NB4 (cell line): Measurements from ENCODE around the gene RBM10.
"Not testable (repeated sequence)": the region's sequence is repeated elsewhere in the genome, so short reads cannot be mapped to it uniquely, and the experiment has no call there.

Source experiments
- DNase-seq: peaks from one replicate; pipeline ENCODE4 v3.0.0; 2010; ENCODE audit warnings: low read depth
- H3K4me3 ChIP-seq: one replicate; pipeline ENCODE4 v1.5.1; 2011; ENCODE audit warnings: mild to moderate bottlenecking, low read depth, low read length, moderate library complexity
- MYC ChIP-seq: IDR thresholded peaks from 2 replicates; pipeline ENCODE4 v1.6.1; 2011; ENCODE audit warnings: low read depth, low read length
- POLR2A ChIP-seq: IDR thresholded peaks from 2 replicates; pipeline ENCODE4 v1.6.1; 2011; ENCODE audit warnings: mild to moderate bottlenecking; ENCODE audit not compliant: insufficient read length; ENCODE audit errors: extremely low read depth
- TF ChIP-seq, protein P1 (sequence below): IDR thresholded peaks from 2 replicates; pipeline ENCODE4 v1.6.1; 2011; ENCODE audit warnings: low read depth, low read length
- TF ChIP-seq, protein P2 (sequence below): IDR thresholded peaks from one replicate; pipeline ENCODE4 v1.5.1; 2012; ENCODE audit warnings: low read depth, low read length

The RBM10 gene, protein sequence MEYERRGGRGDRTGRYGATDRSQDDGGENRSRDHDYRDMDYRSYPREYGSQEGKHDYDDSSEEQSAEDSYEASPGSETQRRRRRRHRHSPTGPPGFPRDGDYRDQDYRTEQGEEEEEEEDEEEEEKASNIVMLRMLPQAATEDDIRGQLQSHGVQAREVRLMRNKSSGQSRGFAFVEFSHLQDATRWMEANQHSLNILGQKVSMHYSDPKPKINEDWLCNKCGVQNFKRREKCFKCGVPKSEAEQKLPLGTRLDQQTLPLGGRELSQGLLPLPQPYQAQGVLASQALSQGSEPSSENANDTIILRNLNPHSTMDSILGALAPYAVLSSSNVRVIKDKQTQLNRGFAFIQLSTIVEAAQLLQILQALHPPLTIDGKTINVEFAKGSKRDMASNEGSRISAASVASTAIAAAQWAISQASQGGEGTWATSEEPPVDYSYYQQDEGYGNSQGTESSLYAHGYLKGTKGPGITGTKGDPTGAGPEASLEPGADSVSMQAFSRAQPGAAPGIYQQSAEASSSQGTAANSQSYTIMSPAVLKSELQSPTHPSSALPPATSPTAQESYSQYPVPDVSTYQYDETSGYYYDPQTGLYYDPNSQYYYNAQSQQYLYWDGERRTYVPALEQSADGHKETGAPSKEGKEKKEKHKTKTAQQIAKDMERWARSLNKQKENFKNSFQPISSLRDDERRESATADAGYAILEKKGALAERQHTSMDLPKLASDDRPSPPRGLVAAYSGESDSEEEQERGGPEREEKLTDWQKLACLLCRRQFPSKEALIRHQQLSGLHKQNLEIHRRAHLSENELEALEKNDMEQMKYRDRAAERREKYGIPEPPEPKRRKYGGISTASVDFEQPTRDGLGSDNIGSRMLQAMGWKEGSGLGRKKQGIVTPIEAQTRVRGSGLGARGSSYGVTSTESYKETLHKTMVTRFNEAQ

DNA sequence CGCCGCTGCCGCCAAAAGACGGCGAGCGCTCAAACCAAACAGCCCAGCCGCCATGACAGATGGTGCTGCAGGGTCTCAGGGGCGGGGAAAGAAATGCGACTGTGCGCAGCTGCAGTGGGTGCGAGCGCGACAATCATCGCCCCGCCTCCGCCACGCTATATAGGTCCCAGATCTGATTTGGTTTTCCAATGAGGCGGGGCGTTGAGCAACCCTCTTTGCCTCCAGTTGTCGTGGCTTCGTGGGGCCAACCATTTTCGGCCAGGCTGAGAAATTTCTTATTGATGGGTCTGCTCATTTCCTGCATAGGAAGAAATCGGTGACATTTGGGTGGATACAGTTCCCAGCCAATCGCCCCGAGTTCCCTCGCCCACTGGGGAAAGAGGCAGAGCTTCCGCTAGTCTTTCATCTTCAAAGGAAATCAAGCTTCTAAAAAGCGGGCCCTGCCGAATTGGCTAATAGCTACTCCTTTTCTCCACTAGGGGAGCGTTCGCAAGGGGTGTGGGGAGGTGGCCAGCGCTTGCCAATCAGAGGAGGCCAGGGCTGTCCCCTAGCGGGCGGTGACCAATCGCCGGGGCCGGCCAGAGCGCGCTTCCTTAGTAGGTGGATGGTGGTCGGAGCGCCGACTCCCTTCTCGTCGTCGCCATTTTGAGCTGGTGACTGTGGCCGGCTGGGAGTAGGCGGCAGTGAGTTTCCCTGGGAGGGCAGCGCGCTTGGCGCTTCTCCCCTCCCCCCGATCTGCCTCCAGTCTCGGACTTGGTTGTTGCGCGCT is at the start of gene RBM10, which contains the start of gene NDUFB11:
TSS of gene RBM10 (plus strand) at position 596 of the 769 bp plus-strand sequence. CDS start 2,261 bp downstream, outside the sequence.
TSS of gene NDUFB11 (minus strand) at position 77 of the 769 bp plus-strand sequence. CDS start at position 54, 23 bp downstream.
- peak; percentile 69 for TF ChIP-seq POLR2A
- 0 out of 2 replicates have a peak, but pooled peaks have one; percentile 10 for TF ChIP-seq MYC
- TF ChIP-seq, protein P1, sequence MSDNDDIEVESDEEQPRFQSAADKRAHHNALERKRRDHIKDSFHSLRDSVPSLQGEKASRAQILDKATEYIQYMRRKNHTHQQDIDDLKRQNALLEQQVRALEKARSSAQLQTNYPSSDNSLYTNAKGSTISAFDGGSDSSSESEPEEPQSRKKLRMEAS = no peak
- TF ChIP-seq, protein P2, sequence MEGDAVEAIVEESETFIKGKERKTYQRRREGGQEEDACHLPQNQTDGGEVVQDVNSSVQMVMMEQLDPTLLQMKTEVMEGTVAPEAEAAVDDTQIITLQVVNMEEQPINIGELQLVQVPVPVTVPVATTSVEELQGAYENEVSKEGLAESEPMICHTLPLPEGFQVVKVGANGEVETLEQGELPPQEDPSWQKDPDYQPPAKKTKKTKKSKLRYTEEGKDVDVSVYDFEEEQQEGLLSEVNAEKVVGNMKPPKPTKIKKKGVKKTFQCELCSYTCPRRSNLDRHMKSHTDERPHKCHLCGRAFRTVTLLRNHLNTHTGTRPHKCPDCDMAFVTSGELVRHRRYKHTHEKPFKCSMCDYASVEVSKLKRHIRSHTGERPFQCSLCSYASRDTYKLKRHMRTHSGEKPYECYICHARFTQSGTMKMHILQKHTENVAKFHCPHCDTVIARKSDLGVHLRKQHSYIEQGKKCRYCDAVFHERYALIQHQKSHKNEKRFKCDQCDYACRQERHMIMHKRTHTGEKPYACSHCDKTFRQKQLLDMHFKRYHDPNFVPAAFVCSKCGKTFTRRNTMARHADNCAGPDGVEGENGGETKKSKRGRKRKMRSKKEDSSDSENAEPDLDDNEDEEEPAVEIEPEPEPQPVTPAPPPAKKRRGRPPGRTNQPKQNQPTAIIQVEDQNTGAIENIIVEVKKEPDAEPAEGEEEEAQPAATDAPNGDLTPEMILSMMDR = peak; percentile 27
- DNase-seq = peak; percentile 96

DNA sequence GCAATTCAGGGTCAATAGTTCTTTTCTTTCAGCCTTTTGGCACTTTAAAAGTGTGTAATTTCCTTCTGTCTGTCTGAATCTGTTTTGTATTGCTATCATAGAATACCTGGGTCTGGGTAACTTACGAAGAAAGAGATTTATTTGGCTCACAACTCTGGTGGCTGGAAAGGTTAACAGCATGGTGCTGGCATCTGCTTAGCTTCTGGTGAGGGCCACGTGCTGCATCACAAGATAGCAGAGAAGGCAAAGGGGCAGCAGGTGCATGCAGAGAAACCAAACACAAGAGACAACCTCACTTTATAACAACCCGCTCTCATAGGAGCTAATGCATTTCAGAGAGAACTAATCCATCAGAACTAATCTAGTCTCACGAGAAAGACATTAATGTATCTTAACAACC is 48.0 kb upstream of the RBM10 start:
- TF ChIP-seq, protein P2 = no peak
- TF ChIP-seq POLR2A (no peak), MYC (no peak)
- TF ChIP-seq, protein P1 = no peak
- DNase-seq = no peak
- H3K4me3 ChIP-seq = no peak overlapping the region

More for the DNA sequence above, at the start of gene RBM10, which contains the start of gene NDUFB11:
- peak within 1 kb of the TSS; percentile 97 for H3K4me3 ChIP-seq

DNA sequence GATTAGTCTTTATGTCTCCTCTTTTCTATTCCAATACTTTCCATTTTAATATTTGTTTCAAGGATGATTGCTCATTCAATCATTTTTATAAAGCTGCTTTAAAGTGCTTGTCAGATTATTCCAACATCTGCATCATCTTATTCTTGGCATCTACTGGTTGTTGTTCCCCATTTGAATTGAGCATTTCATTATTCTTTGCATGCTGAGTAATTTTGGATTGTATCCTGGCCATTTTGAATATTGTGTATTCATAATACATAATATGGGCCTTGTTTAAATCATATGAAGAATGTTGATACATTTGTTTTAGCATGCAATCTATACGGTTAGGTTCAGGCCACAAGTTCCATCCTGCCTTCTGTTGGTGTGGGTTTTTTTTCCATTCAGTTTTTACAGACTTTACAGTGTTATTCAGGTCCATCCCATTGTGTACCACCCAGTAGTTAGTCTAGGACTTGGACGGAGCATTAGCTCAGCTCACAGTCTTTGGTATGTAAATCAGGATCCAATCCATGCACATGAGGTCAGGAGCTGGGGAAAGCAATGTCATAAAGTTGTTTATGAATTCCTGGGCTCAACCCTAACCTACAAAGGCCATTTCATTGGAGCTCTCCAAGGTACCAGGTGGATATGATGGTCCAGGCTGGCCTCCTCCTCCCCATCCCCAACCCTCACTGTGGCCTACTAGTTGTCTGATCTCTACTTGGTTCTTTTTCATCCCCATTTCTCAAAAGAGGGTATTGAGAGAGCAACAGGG is 46.5 kb upstream of the RBM10 start:
- DNase-seq = no peak
- TF ChIP-seq, protein P1 = no peak
- TF ChIP-seq, protein P2 = no peak
- TF ChIP-seq POLR2A (no peak), MYC (no peak)
- no peak overlapping the region for H3K4me3 ChIP-seq

DNA sequence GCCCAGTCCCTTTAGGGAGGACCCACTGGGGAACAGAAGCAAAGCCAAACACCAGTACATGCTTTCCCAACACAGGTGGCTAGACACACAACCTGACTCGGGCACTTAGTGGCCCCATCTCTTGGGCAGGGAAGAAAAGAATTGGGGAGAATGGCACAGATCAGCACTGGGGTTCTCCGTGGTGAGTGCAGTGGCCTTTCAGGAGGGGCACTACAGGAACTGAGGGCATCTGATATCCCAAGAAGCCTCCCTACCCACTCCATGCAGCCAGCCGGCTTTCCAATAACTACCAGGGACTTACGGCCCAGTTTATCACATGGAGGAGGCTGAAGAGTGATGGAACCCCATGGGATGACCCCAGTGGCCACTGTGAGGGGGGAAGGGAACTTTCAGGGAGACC is 43.8 kb upstream of the RBM10 start:
- H3K4me3 ChIP-seq = no peak overlapping the region
- TF ChIP-seq, protein P2 = no peak
- no peak for TF ChIP-seq POLR2A
- TF ChIP-seq MYC = no peak
- TF ChIP-seq, protein P1 = no peak
- DNase-seq = no peak

DNA sequence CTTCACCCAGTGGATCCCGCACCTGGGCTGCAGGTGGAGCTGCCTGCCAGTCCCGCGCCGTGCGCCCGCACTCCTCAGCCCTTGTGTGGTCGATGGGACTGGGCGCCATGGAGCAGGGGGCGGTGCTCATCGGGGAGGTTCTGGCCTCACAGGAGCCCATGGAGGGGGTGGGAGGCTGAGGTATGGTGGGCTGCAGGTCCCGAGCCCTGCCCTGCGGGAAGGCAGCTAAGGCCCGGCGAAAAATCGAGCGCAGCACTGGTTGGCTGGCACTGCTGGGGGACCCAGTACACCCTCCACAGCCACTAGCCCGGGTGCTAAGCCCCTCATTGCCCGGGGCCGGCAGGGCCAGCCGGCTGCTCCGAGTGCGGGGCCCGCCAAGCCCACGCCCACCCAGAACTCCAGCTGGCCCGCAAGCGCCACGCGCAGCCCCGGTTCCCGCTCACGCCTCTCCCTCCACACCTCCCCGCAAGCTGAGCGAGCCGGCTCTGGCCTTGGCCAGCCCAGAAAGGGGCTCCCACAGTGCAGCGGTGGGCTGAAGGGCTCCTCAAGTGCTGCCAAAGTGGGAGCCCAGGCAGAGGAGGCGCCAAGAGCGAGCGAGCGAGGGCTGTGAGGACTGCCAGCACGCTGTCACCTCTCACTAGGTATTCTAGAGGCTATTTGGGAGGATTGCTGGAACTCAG is 33.9 kb upstream of the RBM10 start:
- H3K4me3 ChIP-seq, DNase-seq: not testable (repeated sequence)
